GM21576 (cell line): Measurements from ENCODE around the gene CHD1L.
A peak's percentile ranks its signal among the peaks of the same experiment; 100 is the strongest.
"Not testable (repeated sequence)": the region's sequence is repeated elsewhere in the genome, so short reads cannot be mapped to it uniquely, and the experiment has no call there.

ENCODE experiments used
- ATAC-seq: cut with Tn5 transposase; IDR thresholded peaks from one replicate; pipeline ENCODE4 v1.9.1; 2021; ENCODE audit warnings: mild to moderate bottlenecking, moderate library complexity; ENCODE audit not compliant: unreplicated experiment

Gene CHD1L

GRCh38 chr1:147242449-147243227 is at the start of gene CHD1L:
TSS of gene CHD1L (plus strand) at chr1:147242684. CDS start at chr1:147242704, 20 bp downstream.
- peak; percentile 78 for ATAC-seq

GRCh38 chr1:147197324-147197723 is 45.2 kb upstream of the CHD1L start:
- ATAC-seq, result not testable (repeated sequence)

GRCh38 chr1:147201276-147201675 is 41.2 kb upstream of the CHD1L start:
- no peak for ATAC-seq

- no peak for ATAC-seq
Measured at GRCh38 chr1:147201786-147202185, 40.7 kb upstream of the CHD1L start.

- ATAC-seq, result no peak
Measured at GRCh38 chr1:147202576-147202975, 39.9 kb upstream of the CHD1L start.

- no peak for ATAC-seq
Measured at GRCh38 chr1:147204080-147204479, 38.4 kb upstream of the CHD1L start.

- no peak for ATAC-seq
Measured at GRCh38 chr1:147207192-147207591, 35.3 kb upstream of the CHD1L start.

GRCh38 chr1:147208619-147209018 is 33.9 kb upstream of the CHD1L start:
- ATAC-seq, result no peak

GRCh38 chr1:147209825-147210821 is 32.4 kb upstream of the CHD1L start:
- no peak for ATAC-seq

GRCh38 chr1:147210987-147211386 is 31.5 kb upstream of the CHD1L start:
- no peak for ATAC-seq

- ATAC-seq, result no peak
Measured at GRCh38 chr1:147211577-147211976, 30.9 kb upstream of the CHD1L start.

GRCh38 chr1:147213271-147213670 is 29.2 kb upstream of the CHD1L start:
- no peak for ATAC-seq

- ATAC-seq, result no peak
Measured at GRCh38 chr1:147214325-147214724, 28.2 kb upstream of the CHD1L start.

GRCh38 chr1:147214842-147215539 is 27.5 kb upstream of the CHD1L start:
- ATAC-seq, result no peak

- ATAC-seq, result no peak
Measured at GRCh38 chr1:147215540-147215916, 27.0 kb upstream of the CHD1L start.

GRCh38 chr1:147216124-147216523 is 26.4 kb upstream of the CHD1L start:
- ATAC-seq, result no peak

GRCh38 chr1:147217141-147217540 is 25.3 kb upstream of the CHD1L start:
- ATAC-seq, result no peak

- ATAC-seq, result no peak
Measured at GRCh38 chr1:147218606-147219005, 23.9 kb upstream of the CHD1L start.

GRCh38 chr1:147223740-147224615 is 18.5 kb upstream of the CHD1L start:
- ATAC-seq, result no peak

- peak; percentile 70 for ATAC-seq
Measured at GRCh38 chr1:147225193-147225730, 17.2 kb upstream of the CHD1L start, which contains the start of gene FMO5. TSS of gene FMO5 (minus strand) at chr1:147225339. CDS start at chr1:147225029, 310 bp downstream.
